Parathyroid adenoma (tissue), 2 donors: Measurements from ENCODE around the gene JOSD1.

ENCODE experiments used
- H2AFZ ChIP-seq: fragments of 300-600 bp; sonication (generic); one replicate; pipeline ENCODE4 v1.7.0; 2017; ENCODE audit warnings: antibody characterized with exemption, mild to moderate bottlenecking
- H3K27ac ChIP-seq: fragments of 300-600 bp; sonication (generic); one replicate; pipeline ENCODE4 v1.7.0; 2017
- H3K27me3 ChIP-seq: fragments of 300-600 bp; sonication (generic); one replicate; pipeline ENCODE4 v1.7.0; 2017; ENCODE audit warnings: low read length; ENCODE audit not compliant: control insufficient read depth, insufficient read depth
- H3K36me3 ChIP-seq: fragments of 300-600 bp; sonication (generic); one replicate; pipeline ENCODE4 v1.7.0; 2017; ENCODE audit warnings: low read length; ENCODE audit not compliant: control insufficient read depth, insufficient read depth
- H3K4me1 ChIP-seq: fragments of 300-600 bp; sonication (generic); one replicate; pipeline ENCODE4 v1.7.0; 2017; ENCODE audit warnings: control low read depth
- H3K4me2 ChIP-seq: fragments of 300-600 bp; sonication (generic); one replicate; pipeline ENCODE4 v1.7.0; 2017; ENCODE audit warnings: low read length
- H3K4me3 ChIP-seq: fragments of 300-600 bp; sonication (generic); one replicate; pipeline ENCODE4 v1.7.0; 2017; ENCODE audit warnings: low read depth, low read length
- H3K79me2 ChIP-seq: fragments of 300-600 bp; sonication (generic); one replicate; pipeline ENCODE4 v1.7.0; 2017; ENCODE audit warnings: control low read depth
- H3K9ac ChIP-seq: fragments of 300-600 bp; sonication (generic); one replicate; pipeline ENCODE4 v1.7.0; 2017; ENCODE audit warnings: mild to moderate bottlenecking
- H3K9me3 ChIP-seq: fragments of 300-600 bp; sonication (generic); one replicate; pipeline ENCODE4 v1.7.0; 2017; ENCODE audit warnings: low read length; ENCODE audit not compliant: control insufficient read depth
- TF ChIP-seq, protein P1 (sequence below): fragments of 300-600 bp; sonication (generic); IDR thresholded peaks from one replicate; pipeline ENCODE4 v1.7.0; 2017; ENCODE audit warnings: antibody characterized with exemption, mild to moderate bottlenecking
- donor health status: primary hyperparathyroidism.

Gene JOSD1

DNA sequence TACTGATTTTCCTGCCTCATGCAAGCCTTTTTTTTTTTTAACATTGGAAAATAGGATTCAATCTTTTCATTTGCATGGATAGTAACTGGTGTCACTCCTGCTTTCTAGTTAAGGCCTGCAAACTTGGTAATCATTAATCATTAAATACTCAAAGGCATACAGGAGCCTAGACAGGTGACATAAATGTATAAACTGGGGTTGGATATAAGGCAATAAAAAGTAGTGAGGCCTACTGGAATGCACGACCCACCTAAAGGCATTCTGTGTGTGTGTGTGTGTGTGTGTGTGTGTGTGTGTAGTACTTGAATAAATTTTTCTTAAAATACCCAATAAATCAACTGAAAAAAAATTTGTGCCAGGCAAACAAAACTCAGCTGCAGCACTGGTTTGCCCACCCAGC, 11.1 kb downstream of the JOSD1 start:
- Histone ChIP-seq H3K27me3 (no peaks in the 10 kb centered on the region), H3K4me2 (no peak overlapping the region), H2AFZ (no peak overlapping the region), H3K79me2 (peaks cover 4% of the 10 kb centered on the region), H3K9ac (no peak overlapping the region), H3K9me3 (no peaks in the 10 kb centered on the region), H3K27ac (no peak overlapping the region), H3K4me3 (no peak overlapping the region), H3K36me3 (no peaks in the 10 kb centered on the region), H3K4me1 (no peaks in the 10 kb centered on the region)
- TF ChIP-seq, protein P1, sequence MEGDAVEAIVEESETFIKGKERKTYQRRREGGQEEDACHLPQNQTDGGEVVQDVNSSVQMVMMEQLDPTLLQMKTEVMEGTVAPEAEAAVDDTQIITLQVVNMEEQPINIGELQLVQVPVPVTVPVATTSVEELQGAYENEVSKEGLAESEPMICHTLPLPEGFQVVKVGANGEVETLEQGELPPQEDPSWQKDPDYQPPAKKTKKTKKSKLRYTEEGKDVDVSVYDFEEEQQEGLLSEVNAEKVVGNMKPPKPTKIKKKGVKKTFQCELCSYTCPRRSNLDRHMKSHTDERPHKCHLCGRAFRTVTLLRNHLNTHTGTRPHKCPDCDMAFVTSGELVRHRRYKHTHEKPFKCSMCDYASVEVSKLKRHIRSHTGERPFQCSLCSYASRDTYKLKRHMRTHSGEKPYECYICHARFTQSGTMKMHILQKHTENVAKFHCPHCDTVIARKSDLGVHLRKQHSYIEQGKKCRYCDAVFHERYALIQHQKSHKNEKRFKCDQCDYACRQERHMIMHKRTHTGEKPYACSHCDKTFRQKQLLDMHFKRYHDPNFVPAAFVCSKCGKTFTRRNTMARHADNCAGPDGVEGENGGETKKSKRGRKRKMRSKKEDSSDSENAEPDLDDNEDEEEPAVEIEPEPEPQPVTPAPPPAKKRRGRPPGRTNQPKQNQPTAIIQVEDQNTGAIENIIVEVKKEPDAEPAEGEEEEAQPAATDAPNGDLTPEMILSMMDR, result no peak

DNA sequence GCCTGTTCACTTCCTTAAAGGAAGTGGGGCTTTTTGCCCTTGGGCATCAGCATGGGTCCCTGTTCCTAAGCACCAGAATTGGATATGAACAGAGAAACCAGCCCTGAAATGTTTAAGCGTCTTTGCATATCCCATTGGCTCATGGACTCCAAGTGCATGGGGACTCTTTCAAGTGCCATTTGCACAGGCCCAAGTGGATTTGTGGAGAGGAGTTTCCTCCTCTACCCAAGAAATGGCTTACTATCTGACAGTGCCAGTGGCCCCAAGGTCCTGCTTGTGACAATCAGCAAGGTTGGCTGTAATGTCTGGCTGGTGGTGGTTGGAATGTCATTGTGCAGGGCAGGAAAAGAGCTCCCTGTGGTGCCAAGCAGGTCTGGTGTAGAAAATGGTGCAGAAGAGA, 15.0 kb downstream of the JOSD1 start:
- no peaks in the 10 kb centered on the region for H3K9me3 ChIP-seq
- no peak overlapping the region for H3K4me3 ChIP-seq
- H3K36me3 ChIP-seq, result no peaks in the 10 kb centered on the region
- H2AFZ ChIP-seq, result no peak overlapping the region
- H3K27ac ChIP-seq, result no peak overlapping the region
- no peaks in the 10 kb centered on the region for H3K27me3 ChIP-seq
- TF ChIP-seq, protein P1, result no peak
- no peaks in the 10 kb centered on the region for H3K4me1 ChIP-seq
- H3K79me2 ChIP-seq, result peaks cover 5% of the 10 kb centered on the region
- H3K9ac ChIP-seq, result no peak overlapping the region
- no peak overlapping the region for H3K4me2 ChIP-seq

DNA sequence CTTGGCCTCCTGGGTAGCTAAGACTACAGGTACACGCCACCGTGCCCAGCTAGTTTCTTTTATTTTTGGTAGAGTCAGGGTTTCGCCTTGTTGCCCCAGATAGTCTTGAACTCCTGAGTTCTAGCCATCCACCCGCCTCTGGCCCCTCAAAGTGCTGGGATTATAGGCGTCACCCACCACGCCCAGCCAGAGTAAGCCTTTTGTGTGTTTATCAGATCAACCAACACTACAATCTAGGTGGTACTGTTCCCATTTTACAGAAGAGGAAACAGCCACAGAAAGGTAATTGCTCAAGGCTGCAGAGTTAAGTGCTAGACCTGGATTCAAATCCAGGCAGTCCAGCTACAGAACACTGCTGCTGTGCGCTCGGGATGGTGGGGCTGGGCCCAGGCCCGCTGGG, 15.8 kb downstream of the JOSD1 start:
- Histone ChIP-seq H3K27me3 (no peaks in the 10 kb centered on the region), H3K27ac (no peak overlapping the region), H3K4me2 (no peak overlapping the region), H3K4me1 (no peaks in the 10 kb centered on the region), H3K9me3 (no peaks in the 10 kb centered on the region), H2AFZ (no peak overlapping the region), H3K79me2 (peaks cover 5% of the 10 kb centered on the region), H3K36me3 (no peaks in the 10 kb centered on the region), H3K4me3 (no peak overlapping the region), H3K9ac (no peak overlapping the region)
- TF ChIP-seq, protein P1, result no peak

DNA sequence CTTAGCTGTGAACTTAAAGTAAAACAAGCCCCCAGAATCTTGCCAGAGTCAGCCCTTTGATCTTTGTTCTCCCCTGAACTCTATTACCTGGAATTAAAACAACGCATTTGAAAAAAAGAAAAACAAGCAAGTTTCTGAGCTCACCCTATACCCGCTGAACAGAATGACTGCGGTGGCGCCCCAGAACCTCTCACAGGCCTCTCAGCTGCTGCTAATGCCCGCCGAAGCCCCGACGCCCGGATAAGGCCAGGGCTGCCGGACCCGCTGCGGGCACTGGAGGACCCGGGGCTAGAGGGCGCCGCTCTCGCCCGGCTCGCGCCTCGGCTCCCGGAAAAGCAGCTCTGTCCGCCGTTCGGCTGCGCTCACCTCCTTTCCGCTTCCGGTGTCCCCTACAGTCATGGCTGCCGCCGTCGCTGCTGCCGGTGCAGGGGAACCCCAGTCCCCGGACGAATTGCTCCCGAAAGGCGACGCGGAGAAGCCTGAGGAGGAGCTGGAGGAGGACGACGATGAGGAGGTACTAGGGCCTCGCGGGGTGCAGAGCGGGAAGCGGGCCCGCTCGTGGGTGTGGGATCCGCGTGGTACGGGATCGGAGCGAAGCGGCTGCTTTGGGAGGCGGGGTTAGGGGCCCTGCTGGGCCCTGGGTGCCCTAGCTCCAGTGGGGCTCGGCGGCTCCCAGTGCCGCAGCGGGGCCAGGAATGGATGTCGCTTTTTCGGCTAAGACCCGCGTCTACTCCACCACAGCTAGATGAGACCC, 19.0 kb downstream of the JOSD1 start, which contains the start of gene TOMM22:
TSS of gene TOMM22 (plus strand) at position 376 of the 754 bp plus-strand sequence. CDS start at position 398, 22 bp downstream.
- TF ChIP-seq, protein P1, result peak; percentile 57
- no peaks in the 10 kb centered on the region for H3K4me1 ChIP-seq
- no peaks in the 10 kb centered on the region for H3K9me3 ChIP-seq
- no peaks in the 10 kb centered on the region for H3K27me3 ChIP-seq
- H2AFZ ChIP-seq, result peak within 1 kb of the TSS; percentile 89
- peak within 1 kb of the TSS; percentile 61 for H3K9ac ChIP-seq
- H3K36me3 ChIP-seq, result no peaks in the 10 kb centered on the region
- peaks cover 5% of the 10 kb centered on the region for H3K79me2 ChIP-seq
- peak within 1 kb of the TSS; percentile 98 for H3K4me2 ChIP-seq
- H3K4me3 ChIP-seq, result peak within 1 kb of the TSS; percentile 99
- peak within 1 kb of the TSS; percentile 63 for H3K27ac ChIP-seq

DNA sequence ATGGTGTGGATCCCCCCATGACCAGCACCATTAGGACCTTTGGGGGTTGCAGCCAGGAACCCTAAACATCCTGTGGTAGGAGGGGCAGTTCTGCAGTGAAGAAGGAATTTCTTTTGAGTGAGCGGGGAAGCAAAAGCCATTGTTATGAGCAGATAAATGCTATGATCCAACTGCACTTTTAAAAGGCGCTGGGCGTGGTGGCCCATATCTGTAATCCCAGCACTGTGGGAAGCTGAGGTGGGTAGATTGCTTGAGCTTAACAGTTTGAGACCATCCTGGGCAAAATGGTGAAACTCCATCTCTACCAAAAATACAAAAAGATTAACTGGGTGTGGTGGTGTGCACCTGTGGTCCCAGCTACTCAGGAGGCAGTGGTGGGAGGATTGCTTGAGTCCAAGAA, 24.9 kb downstream of the JOSD1 start:
- Histone ChIP-seq H3K4me3 (no peak overlapping the region), H3K27me3 (no peaks in the 10 kb centered on the region), H3K36me3 (no peaks in the 10 kb centered on the region), H3K4me2 (no peak overlapping the region), H3K4me1 (no peaks in the 10 kb centered on the region), H3K27ac (no peak overlapping the region), H3K9me3 (no peaks in the 10 kb centered on the region), H3K79me2 (no peaks in the 10 kb centered on the region), H3K9ac (no peak overlapping the region), H2AFZ (no peak overlapping the region)
- TF ChIP-seq, protein P1, result no peak
